Vagina (tissue), 2 donors: ENCODE results near the gene RNASEH1. TPM values are rescaled to one million over a fixed set of nuclear protein-coding genes. Genes with fewer than 3 reads are reported as not detected.
A peak's percentile ranks its signal among the peaks of the same experiment; 100 is the strongest.

Source experiments
- DNase-seq, 2 donors: peaks; one replicate each; pipeline ENCODE4 v3.0.0-alpha.2; 2017; ENCODE audit errors: extremely low spot score in 2 of 2
- H3K27ac ChIP-seq: fragments of 200-600 bp; sonication (generic); one replicate; pipeline ENCODE4 v1.5.1; 2019
- H3K27me3 ChIP-seq: fragments of 200-600 bp; sonication (generic); one replicate; pipeline ENCODE4 v1.5.1; 2019
- H3K36me3 ChIP-seq, 2 donors: fragments of 200-600 bp; sonication (generic); one replicate each; pipeline ENCODE4 v1.5.1; 2017 to 2019
- H3K4me1 ChIP-seq: fragments of 200-600 bp; sonication (generic); one replicate; pipeline ENCODE4 v1.5.1; 2019
- H3K4me3 ChIP-seq, 2 donors: fragments of 200-600 bp; sonication (generic); 1 replicate in 1 of 2; 2 replicates in 1 of 2; pipeline ENCODE4 v1.5.1; 2016 to 2019
- H3K9me3 ChIP-seq: fragments of 200-600 bp; sonication (generic); one replicate; pipeline ENCODE4 v1.5.1; 2019
- POLR2A ChIP-seq, 2 donors: fragments of 450-650 bp; IDR thresholded peaks; one replicate each; pipeline ENCODE4 v1.6.1; 2017; ENCODE audit warnings: antibody characterized with exemption in 2 of 2, mild to moderate bottlenecking in 2 of 2, moderate library complexity in 2 of 2
- POLR2AphosphoS5 ChIP-seq, 2 donors: sonication (generic); formaldehyde crosslinking; IDR thresholded peaks; one replicate each; pipeline ENCODE4 v1.9.0; 2017; ENCODE audit warnings: antibody characterized with exemption in 2 of 2, mild to moderate bottlenecking in 2 of 2, low read depth in 1 of 2; ENCODE audit not compliant: insufficient read depth in 1 of 2
- intact Hi-C: fragments of 100-400 bp; cut with DNase I; formaldehyde crosslinking; loops from one replicate; pipeline ENCODE4 v1.15.1; 2023
- total RNA-seq: library from RNA; depleted of rRNA; stranded (reverse); fragments of >200 nt; gene quantifications from one replicate; pipeline ENCODE4 v1.2.3, GENCODE V29; 2016
- TF ChIP-seq, protein P1 (sequence below), 3 experiments: fragments of 450-650 bp in 2 of 3; fragments of 200-600 bp in 1 of 3; sonication (generic) in 1 of 3; IDR thresholded peaks; one replicate each; pipeline ENCODE4 v1.5.1; 2017 to 2019; ENCODE audit warnings: antibody characterized with exemption in 3 of 3, mild to moderate bottlenecking in 2 of 3, moderate library complexity in 2 of 3

The RNASEH1 gene
- total RNA-seq, 1 donor from 2014 or later, result 17.2 TPM

DNA sequence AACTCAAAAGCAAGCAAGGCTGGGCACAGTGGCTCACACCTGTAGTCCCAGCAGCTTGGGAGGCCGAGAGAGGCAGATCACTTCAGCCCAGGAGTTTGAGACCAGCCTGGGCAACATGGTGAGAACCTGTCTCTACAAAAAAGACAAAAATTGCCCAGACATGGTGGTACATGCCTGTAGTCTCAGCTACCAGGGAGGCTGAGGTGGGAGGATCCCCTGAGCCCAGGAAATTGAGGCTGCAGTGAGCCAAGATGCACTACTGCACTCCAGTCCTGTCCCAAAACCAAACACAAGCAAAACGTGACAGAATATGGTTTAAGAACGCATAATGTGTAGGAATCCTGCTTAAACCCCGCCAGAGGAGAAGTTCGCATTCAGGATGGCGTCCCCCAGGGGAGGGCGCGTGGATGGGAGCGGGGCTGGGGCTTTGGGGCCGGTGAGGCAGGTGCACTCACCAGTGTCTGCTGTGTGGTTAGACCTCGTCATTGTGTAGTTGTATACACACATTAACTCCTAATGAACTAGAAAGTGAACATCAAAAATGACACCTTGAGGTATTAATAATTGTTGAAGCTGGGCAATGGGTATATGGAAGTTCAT lies 42.2 kb upstream of the RNASEH1 start:
- no peak overlapping the region for H3K4me3 ChIP-seq
- H3K4me1 ChIP-seq, result no peaks in the 10 kb centered on the region
- H3K36me3 ChIP-seq, result no peaks in the 10 kb centered on the region
- intact Hi-C loops, result no loop called here
- no peak for TF ChIP-seq POLR2AphosphoS5 (IDR thresholded peaks at IDR 0.05; ENCODE audit: insufficient read depth in 1 of 2, low read depth in 1 of 2)
- TF ChIP-seq, protein P1, sequence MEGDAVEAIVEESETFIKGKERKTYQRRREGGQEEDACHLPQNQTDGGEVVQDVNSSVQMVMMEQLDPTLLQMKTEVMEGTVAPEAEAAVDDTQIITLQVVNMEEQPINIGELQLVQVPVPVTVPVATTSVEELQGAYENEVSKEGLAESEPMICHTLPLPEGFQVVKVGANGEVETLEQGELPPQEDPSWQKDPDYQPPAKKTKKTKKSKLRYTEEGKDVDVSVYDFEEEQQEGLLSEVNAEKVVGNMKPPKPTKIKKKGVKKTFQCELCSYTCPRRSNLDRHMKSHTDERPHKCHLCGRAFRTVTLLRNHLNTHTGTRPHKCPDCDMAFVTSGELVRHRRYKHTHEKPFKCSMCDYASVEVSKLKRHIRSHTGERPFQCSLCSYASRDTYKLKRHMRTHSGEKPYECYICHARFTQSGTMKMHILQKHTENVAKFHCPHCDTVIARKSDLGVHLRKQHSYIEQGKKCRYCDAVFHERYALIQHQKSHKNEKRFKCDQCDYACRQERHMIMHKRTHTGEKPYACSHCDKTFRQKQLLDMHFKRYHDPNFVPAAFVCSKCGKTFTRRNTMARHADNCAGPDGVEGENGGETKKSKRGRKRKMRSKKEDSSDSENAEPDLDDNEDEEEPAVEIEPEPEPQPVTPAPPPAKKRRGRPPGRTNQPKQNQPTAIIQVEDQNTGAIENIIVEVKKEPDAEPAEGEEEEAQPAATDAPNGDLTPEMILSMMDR (IDR thresholded peaks at IDR 0.05), result no peak
- no peak for TF ChIP-seq POLR2A (IDR thresholded peaks at IDR 0.05)
- H3K27ac ChIP-seq, result no peak overlapping the region
- no peak for DNase-seq
- no peaks in the 10 kb centered on the region for H3K9me3 ChIP-seq
- no peaks in the 10 kb centered on the region for H3K27me3 ChIP-seq

DNA sequence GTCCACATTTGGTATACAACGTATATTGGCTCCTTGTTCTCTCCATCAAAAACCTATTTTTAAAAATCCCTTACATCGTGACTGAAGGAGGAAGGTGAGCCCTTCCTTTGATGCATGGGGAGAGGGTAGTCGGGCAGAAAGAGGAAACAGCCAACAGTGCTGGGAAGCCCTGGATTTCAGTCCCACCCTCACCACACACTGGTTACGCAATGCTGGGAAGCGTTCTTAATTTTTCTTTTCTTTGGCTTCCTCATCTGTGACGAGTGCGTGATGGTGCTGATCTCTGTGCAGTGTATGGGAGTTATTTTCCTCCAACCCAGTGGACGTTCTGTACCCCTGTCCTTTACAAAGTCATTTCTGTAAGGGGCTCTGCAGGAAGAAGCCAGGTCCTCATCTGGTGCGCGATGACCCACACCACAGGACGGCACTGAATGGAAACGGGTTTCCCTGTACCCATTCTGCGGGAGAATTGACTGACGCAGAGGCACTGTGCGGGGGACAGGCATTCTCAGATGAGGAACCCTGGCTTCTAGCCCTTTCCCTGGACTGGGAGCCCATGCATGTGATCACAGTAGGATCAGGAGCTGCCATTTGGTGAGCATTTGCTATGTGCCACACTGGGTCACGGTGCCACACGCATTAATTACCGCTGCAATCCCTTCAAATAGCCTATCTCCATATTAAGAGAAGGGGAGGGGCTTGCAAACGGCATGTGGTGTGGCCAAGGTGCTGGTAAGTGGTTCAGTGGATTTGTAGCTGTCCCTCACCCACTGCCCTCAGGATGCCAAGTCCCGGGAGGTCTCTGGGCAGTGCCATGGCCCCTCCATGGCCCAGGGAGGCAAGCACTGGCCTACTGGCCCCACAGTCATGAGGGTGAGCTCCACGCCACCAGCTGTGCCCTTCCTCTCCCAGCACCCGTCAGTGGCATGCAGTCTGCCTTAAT lies 41.0 kb upstream of the RNASEH1 start:
- intact Hi-C loops, result no loop called here

DNA sequence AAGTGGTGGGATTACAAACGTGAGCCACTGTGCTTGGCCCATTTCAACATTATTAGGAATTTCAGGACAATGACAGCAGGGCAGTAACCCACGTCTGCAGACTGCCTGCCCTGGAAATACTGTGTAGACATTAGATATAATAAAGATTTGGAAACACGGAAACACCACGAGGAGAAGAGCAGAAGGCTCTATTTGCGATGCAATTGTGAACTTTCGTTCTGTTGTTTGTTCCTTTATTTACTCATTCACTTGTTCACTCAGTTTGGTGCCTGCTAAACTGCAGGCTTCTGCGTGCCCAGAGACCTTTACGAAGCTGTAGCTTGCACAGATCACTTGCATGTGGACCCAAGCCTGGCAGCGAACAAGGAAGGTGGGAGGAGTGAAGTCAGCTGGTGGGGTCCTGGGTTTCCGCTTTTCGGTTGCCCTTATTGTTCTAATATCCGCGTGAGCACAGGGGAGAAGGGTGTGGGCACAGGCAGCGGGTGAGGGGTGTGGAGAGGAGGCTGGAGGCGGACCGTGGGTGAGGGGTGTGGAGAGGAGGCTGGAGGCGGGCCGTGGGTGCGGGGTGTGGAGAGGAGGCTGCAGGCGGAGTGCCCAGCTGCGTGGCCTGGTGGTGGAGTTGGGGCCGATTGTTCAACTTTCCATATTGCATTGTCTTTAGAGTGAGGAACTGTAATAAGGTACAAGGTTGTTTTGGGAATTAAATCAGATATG lies 40.2 kb upstream of the RNASEH1 start:
- H3K4me1 ChIP-seq, result peaks cover 9% of the 10 kb centered on the region
- no peak overlapping the region for H3K27ac ChIP-seq
- TF ChIP-seq POLR2A (IDR thresholded peaks at IDR 0.05) (no peak), POLR2AphosphoS5 (IDR thresholded peaks at IDR 0.05; ENCODE audit: insufficient read depth in 1 of 2, low read depth in 1 of 2) (no peak)
- TF ChIP-seq, protein P1 (IDR thresholded peaks at IDR 0.05), result no peak
- no peak for DNase-seq
- H3K36me3 ChIP-seq, result no peaks in the 10 kb centered on the region
- intact Hi-C loops, result no loop called here
- H3K4me3 ChIP-seq, result no peak overlapping the region
- no peaks in the 10 kb centered on the region for H3K9me3 ChIP-seq
- no peaks in the 10 kb centered on the region for H3K27me3 ChIP-seq

More for the DNA sequence above, 41.0 kb upstream of the RNASEH1 start:
- Histone ChIP-seq H3K9me3 (no peaks in the 10 kb centered on the region), H3K4me3 (no peak overlapping the region), H3K4me1 (peaks cover 9% of the 10 kb centered on the region), H3K27me3 (no peaks in the 10 kb centered on the region), H3K36me3 (no peaks in the 10 kb centered on the region), H3K27ac (no peak overlapping the region)
- DNase-seq, result peak in 1 of 2 donors; percentile 69
- TF ChIP-seq POLR2A (IDR thresholded peaks at IDR 0.05), result no peak

DNA sequence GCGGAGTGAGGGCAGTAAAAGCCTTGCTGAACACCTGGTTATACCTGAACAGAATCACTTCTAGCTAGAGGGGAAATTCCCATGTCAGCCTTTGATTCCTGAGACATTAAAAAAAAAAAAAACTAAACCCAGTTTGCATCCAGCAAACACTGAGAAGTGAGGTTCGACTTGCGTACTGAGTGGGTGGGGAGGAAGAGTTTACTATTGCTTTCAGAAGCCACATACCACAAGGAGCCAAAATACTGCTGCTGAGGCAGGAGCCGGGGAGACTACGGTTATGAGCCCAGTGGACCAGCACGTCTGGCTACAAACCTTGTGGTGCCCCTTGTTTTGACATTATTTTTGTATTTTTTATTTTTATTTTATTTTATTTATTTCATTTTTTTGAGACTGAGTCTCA lies 39.4 kb upstream of the RNASEH1 start:
- Histone ChIP-seq H3K9me3 (no peaks in the 10 kb centered on the region), H3K36me3 (no peaks in the 10 kb centered on the region), H3K4me1 (peaks cover 9% of the 10 kb centered on the region), H3K4me3 (no peak overlapping the region), H3K27me3 (no peaks in the 10 kb centered on the region), H3K27ac (no peak overlapping the region)
- intact Hi-C loops, result no loop called here
- no peak for DNase-seq
- TF ChIP-seq POLR2A (IDR thresholded peaks at IDR 0.05) (no peak), POLR2AphosphoS5 (IDR thresholded peaks at IDR 0.05; ENCODE audit: insufficient read depth in 1 of 2, low read depth in 1 of 2) (no peak)
- TF ChIP-seq, protein P1 (IDR thresholded peaks at IDR 0.05), result no peak

DNA sequence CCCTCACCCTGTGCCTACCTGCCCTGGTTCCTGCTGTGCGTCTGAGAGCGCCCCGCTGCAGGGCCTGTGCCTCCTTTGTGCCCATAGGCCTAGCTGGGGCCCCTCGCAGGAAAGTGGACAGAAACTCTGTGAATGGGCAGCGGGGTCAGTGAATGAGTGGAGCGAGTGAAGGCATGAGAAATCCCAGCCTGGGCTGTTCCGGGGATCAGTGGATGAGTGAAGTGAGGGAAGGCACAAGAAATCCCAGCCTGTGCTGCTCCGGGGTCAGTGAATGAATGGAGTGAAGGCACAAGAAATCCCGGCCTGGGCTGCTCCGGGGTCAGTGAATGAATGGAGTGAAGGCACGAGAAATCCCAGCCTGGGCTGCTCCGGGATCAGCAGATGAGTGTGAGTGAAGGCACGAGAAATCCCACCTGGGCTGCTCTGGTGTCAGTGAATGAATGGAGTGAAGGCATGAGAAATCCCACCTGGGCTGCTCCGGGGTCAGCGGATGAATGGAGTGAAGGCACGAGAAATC lies 38.8 kb upstream of the RNASEH1 start:
- no peak overlapping the region for H3K27ac ChIP-seq
- no peaks in the 10 kb centered on the region for H3K27me3 ChIP-seq
- H3K9me3 ChIP-seq, result no peaks in the 10 kb centered on the region
- no peak for TF ChIP-seq POLR2AphosphoS5 (IDR thresholded peaks at IDR 0.05; ENCODE audit: insufficient read depth in 1 of 2, low read depth in 1 of 2)
- TF ChIP-seq, protein P1 (IDR thresholded peaks at IDR 0.05), result no peak
- H3K4me3 ChIP-seq, result no peak overlapping the region
- DNase-seq, result peak in 1 of 2 donors; percentile 62
- H3K4me1 ChIP-seq, result peaks cover 9% of the 10 kb centered on the region
- H3K36me3 ChIP-seq, result no peaks in the 10 kb centered on the region
- intact Hi-C loops, result no loop called here
